Trophoblast cell (in vitro differentiated cells and primary cell): Measurements from ENCODE around the gene RAB30.
"Not testable (repeated sequence)": the region's sequence is repeated elsewhere in the genome, so short reads cannot be mapped to it uniquely, and the experiment has no call there.

Experiments used
- DNase-seq, 2 donors: peaks; one replicate each; pipeline ENCODE4 v3.0.0-alpha.2; 2016
- H2AFZ ChIP-seq: 2 replicates; pipeline ENCODE4 v1.6.1; 2013; ENCODE audit warnings: low read length, moderate library complexity, mild to moderate bottlenecking; ENCODE audit not compliant: insufficient read depth, poor library complexity
- H2AK5ac ChIP-seq: 2 replicates; pipeline ENCODE4 v1.6.1; 2013; ENCODE audit warnings: mild to moderate bottlenecking, low read length
- H2BK120ac ChIP-seq: 2 replicates; pipeline ENCODE4 v1.6.1; 2013; ENCODE audit warnings: low read length, mild to moderate bottlenecking, moderate library complexity; ENCODE audit not compliant: insufficient read depth, poor library complexity
- H2BK12ac ChIP-seq: 2 replicates; pipeline ENCODE4 v1.6.1; 2013; ENCODE audit warnings: mild to moderate bottlenecking, low read length, moderate library complexity
- H2BK5ac ChIP-seq: 2 replicates; pipeline ENCODE4 v1.6.1; 2013; ENCODE audit warnings: low read length, low read depth, moderate library complexity, mild to moderate bottlenecking; ENCODE audit not compliant: poor library complexity
- H3K14ac ChIP-seq: 2 replicates; pipeline ENCODE4 v1.6.1; 2013; ENCODE audit warnings: mild to moderate bottlenecking, low read length
- H3K18ac ChIP-seq: 2 replicates; pipeline ENCODE4 v1.6.1; 2013; ENCODE audit warnings: mild to moderate bottlenecking, low read length
- H3K23ac ChIP-seq: 2 replicates; pipeline ENCODE4 v1.6.1; 2013; ENCODE audit warnings: low read length
- H3K27ac ChIP-seq: 2 replicates; pipeline ENCODE4 v1.5.1; 2013; ENCODE audit warnings: low read depth, mild to moderate bottlenecking, inconsistent platforms, low read length, moderate library complexity
- H3K27me3 ChIP-seq: 2 replicates; pipeline ENCODE4 v1.6.1; 2013; ENCODE audit warnings: inconsistent platforms, mild to moderate bottlenecking, low read length, moderate library complexity; ENCODE audit not compliant: insufficient read depth
- H3K36me3 ChIP-seq, 2 experiments: 1 replicate in 1 of 2; 2 replicates in 1 of 2; pipeline ENCODE4 v1.6.1; 2013; ENCODE audit warnings: low read length in 2 of 2, mild to moderate bottlenecking in 2 of 2, moderate library complexity in 1 of 2; ENCODE audit not compliant: insufficient read depth in 2 of 2, control insufficient read depth in 1 of 2
- H3K4ac ChIP-seq: 2 replicates; pipeline ENCODE4 v1.6.1; 2013; ENCODE audit warnings: low read depth, mild to moderate bottlenecking, low read length, moderate library complexity
- H3K4me1 ChIP-seq, 2 experiments: 1 replicate in 1 of 2; 2 replicates in 1 of 2; pipeline ENCODE4 v1.6.1; 2013; ENCODE audit warnings: low read length in 2 of 2, mild to moderate bottlenecking in 2 of 2, moderate library complexity in 1 of 2; ENCODE audit not compliant: insufficient read depth in 2 of 2, control insufficient read depth in 1 of 2
- H3K4me2 ChIP-seq: 2 replicates; pipeline ENCODE4 v1.6.1; 2013; ENCODE audit warnings: inconsistent platforms, mild to moderate bottlenecking, low read length, moderate library complexity
- H3K4me3 ChIP-seq: 2 replicates; pipeline ENCODE4 v1.5.1; 2013; ENCODE audit warnings: mild to moderate bottlenecking, low read depth, low read length, inconsistent platforms
- H3K79me1 ChIP-seq: one replicate; pipeline ENCODE4 v1.6.1; 2013; ENCODE audit warnings: low read length
- H3K79me2 ChIP-seq: 2 replicates; pipeline ENCODE4 v1.6.1; 2013; ENCODE audit warnings: low read length, mild to moderate bottlenecking; ENCODE audit not compliant: control insufficient read depth, insufficient read depth, poor library complexity
- H3K9ac ChIP-seq: 2 replicates; pipeline ENCODE4 v1.6.1; 2013; ENCODE audit warnings: mild to moderate bottlenecking, low read length
- H3K9me3 ChIP-seq: 2 replicates; pipeline ENCODE4 v1.6.1; 2013; ENCODE audit warnings: low read depth, mild to moderate bottlenecking, control low read depth, inconsistent platforms, low read length; ENCODE audit not compliant: insufficient read depth
- H4K12ac ChIP-seq: 2 replicates; pipeline ENCODE4 v1.6.1; 2013; ENCODE audit warnings: low read depth, mild to moderate bottlenecking, low read length, moderate library complexity
- H4K8ac ChIP-seq: 2 replicates; pipeline ENCODE4 v1.6.1; 2013; ENCODE audit warnings: low read depth, mild to moderate bottlenecking, low read length, moderate library complexity
- H4K91ac ChIP-seq: one replicate; pipeline ENCODE4 v1.6.1; 2013; ENCODE audit warnings: low read depth, mild to moderate bottlenecking, low read length, moderate library complexity
- WGBS: extraction: QIAGEN DNeasy Blood & Tissue Kit; methylation state at CpG from one replicate; pipeline ENCODE4 v1.1.7; 2013; ENCODE audit warnings: missing lambda C conversion rate; ENCODE audit not compliant: insufficient read length, insufficient coverage; ENCODE audit errors: extremely low coverage; 5-methylcytosine and 5-hydroxymethylcytosine counted together

Gene RAB30

GRCh38 chr11:82974135-82974534 is 97.6 kb downstream of the RAB30 start:
- Histone ChIP-seq H2BK12ac (no peak overlapping the region), H3K79me1 (no peaks in the 10 kb centered on the region), H3K36me3 (no peaks in the 10 kb centered on the region), H2BK5ac (no peak overlapping the region), H2AK5ac (no peak overlapping the region), H3K18ac (no peak overlapping the region), H2AFZ (no peak overlapping the region), H4K12ac (no peak overlapping the region), H2BK120ac (no peak overlapping the region), H4K8ac (no peak overlapping the region), H3K9ac (no peak overlapping the region), H3K27me3 (no peaks in the 10 kb centered on the region), H4K91ac (no peak overlapping the region), H3K23ac (no peak overlapping the region), H3K79me2 (no peaks in the 10 kb centered on the region), H3K4me1 (no peaks in the 10 kb centered on the region), H3K4ac (no peak overlapping the region), H3K14ac (no peak overlapping the region), H3K4me3 (no peak overlapping the region), H3K9me3 (no peaks in the 10 kb centered on the region), H3K27ac (no peak overlapping the region), H3K4me2 (no peak overlapping the region)
- no CpG with 5 or more reads among the region's 2 CpGs for WGBS
- DNase-seq, result no peak

GRCh38 chr11:82972103-82972502 is 99.6 kb downstream of the RAB30 start:
- Histone ChIP-seq H3K4me2 (no peak overlapping the region), H3K9ac (no peak overlapping the region), H2BK120ac (no peak overlapping the region), H3K27me3 (no peaks in the 10 kb centered on the region), H3K4me3 (no peak overlapping the region), H2AK5ac (no peak overlapping the region), H3K14ac (no peak overlapping the region), H3K4ac (no peak overlapping the region), H3K4me1 (no peaks in the 10 kb centered on the region), H3K18ac (no peak overlapping the region), H4K91ac (no peak overlapping the region), H4K12ac (no peak overlapping the region), H2BK12ac (no peak overlapping the region), H3K36me3 (no peaks in the 10 kb centered on the region), H3K9me3 (no peaks in the 10 kb centered on the region), H3K27ac (no peak overlapping the region), H4K8ac (no peak overlapping the region), H2BK5ac (no peak overlapping the region), H3K79me2 (no peaks in the 10 kb centered on the region), H3K23ac (no peak overlapping the region), H3K79me1 (no peaks in the 10 kb centered on the region), H2AFZ (no peak overlapping the region)
- no peak for DNase-seq
- WGBS, result no CpG with 5 or more reads among the region's 1 CpG

GRCh38 chr11:82971519-82971946 is 100.2 kb downstream of the RAB30 start:
- H3K9ac ChIP-seq, H3K27me3 ChIP-seq, H2BK120ac ChIP-seq, H3K36me3 ChIP-seq, H3K9me3 ChIP-seq, H3K4me2 ChIP-seq, H2AFZ ChIP-seq, H3K18ac ChIP-seq, H2BK5ac ChIP-seq, H3K23ac ChIP-seq, DNase-seq, H3K14ac ChIP-seq, H2BK12ac ChIP-seq, H3K4ac ChIP-seq, H2AK5ac ChIP-seq, H3K4me1 ChIP-seq, H4K8ac ChIP-seq, H3K4me3 ChIP-seq, H3K27ac ChIP-seq, H3K79me1 ChIP-seq, H3K79me2 ChIP-seq, H4K12ac ChIP-seq, H4K91ac ChIP-seq: not testable (repeated sequence)
- no CpG with 5 or more reads among the region's 8 CpGs for WGBS

GRCh38 chr11:82970507-82971083 is 101.1 kb downstream of the RAB30 start:
- not testable (repeated sequence) for H2BK12ac ChIP-seq, H3K79me2 ChIP-seq, H3K27ac ChIP-seq, H2BK5ac ChIP-seq, H3K4me3 ChIP-seq, H3K4me1 ChIP-seq, H3K14ac ChIP-seq, H2BK120ac ChIP-seq, H2AFZ ChIP-seq, H3K79me1 ChIP-seq, DNase-seq, H3K9ac ChIP-seq, H4K12ac ChIP-seq, H3K4me2 ChIP-seq, H3K23ac ChIP-seq, H3K4ac ChIP-seq, H3K18ac ChIP-seq, H3K27me3 ChIP-seq, H4K91ac ChIP-seq, H3K36me3 ChIP-seq, H4K8ac ChIP-seq, H3K9me3 ChIP-seq, H2AK5ac ChIP-seq
- no CpG with 5 or more reads among the region's 60 CpGs for WGBS
